Stimulated activated CD8-positive, alpha-beta memory T cell treated with anti-CD3 and anti-CD28 coated beads, Interleukin-7, amount 100 ng/mL, for 4 hours (primary cell): ENCODE results near the gene PRCP.

Experiments
- DNase-seq, 2 donors: peaks; one replicate each; pipeline ENCODE4 v3.0.0-alpha.2; 2020; ENCODE audit warnings: low read depth in 2 of 2

PRCP gene

DNA sequence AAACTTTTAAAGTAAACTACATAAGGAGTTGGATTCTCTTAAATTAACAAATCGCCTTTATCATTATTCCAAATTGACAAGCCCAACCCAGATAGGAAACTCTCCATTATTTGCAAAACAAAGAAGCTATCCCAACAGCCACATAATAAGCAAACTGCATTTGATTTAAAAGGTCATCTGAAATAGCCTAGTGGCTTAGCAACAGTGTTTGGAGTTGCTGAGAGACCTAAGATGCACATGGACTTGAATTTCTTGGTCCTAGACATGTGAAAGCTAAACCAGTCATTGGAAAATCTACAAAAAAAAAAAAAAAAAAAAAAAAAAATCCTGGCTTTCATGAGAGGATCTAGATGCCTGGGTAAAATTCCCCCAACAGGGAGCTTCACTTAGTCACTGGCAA lies 69.5 kb downstream of the PRCP start:
- no peak for DNase-seq

DNA sequence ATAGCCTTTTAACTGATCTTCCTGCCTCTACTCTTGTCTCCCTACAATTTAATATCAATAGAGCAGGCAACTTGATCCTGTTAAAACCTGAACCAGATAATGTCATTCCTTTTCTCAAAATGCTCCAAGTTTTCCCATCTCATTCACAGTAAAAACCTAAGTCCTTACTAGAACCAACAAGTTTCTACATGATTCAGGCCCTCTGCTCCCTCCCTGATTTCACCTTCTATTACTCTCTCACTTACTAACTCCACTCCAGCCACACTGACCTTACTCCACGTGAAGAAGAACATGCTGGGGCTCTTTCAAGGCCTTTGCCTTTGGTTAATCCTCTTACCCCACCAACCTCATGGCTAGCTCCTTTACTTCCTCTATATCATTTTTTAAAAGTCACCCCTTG lies 71.1 kb downstream of the PRCP start:
- DNase-seq: no peak

DNA sequence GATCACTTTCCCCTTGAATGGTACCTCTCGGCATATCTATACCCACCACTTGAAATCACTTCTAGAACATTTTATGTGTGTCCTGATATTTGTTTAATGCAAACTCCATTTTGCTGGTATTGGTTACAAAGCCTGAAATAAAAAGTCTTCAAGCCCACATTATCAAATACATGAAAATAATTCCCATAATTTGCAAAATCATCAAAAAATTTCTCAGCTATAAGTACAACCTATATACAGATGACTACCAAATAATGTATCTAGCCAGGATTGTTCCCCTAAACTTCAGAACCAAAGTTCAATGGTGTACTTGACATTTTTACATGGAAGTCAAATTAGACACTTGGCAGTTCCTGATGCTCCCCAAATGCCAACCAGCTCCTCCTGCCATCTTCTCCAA lies 71.8 kb downstream of the PRCP start:
- DNase-seq: no peak

GRCh38 chr11:82826526-82826925 lies 73.7 kb downstream of the PRCP start:
- no peak for DNase-seq

DNA sequence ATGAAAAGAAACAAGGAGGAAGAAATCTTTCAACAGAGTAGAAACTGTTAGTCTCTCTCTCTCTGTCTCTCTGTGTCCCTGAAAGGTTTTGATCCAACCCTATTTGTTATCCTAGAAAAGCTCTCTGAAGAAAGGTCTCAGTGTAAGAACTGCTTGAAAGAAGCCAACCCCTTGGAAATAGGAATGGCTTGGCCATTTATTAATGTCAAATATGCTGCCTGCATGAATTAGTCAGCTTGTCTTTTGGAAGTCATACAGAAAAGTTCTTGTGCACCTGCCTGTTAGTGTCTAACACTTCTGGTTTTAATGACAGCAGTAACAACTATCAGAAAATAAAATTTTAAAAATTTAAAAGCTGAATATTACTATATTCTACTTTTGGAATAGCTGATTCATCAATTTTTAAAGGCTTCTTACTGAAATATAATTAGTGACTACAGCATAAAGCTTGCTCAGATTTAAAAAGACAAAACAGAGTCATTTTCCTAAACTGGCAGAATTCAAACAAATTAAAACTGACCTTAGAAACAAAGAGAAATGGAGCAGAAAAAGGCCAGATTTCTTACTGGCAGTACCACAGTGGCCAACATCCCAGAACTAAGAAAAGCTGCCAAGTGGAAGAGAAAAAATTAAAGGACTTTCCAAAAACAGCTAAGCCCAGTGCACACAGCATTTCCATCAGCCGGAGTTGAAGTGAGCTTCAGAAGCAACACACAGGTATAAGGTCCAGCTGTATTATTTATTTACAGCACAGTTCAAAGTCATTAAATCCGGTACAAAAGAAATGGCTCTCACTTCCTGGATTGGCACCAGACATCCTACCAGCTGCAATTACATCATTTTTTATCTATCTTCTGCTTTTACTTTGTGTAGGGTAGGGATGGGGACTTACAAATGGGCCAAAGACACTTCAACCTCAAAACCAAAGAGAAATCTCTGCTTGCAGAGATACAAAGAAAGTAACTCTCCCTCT lies 76.3 kb downstream of the PRCP start:
- DNase-seq: no peak

- no peak for DNase-seq
Observed at GRCh38 chr11:82818409-82819043, 81.7 kb downstream of the PRCP start.

DNA sequence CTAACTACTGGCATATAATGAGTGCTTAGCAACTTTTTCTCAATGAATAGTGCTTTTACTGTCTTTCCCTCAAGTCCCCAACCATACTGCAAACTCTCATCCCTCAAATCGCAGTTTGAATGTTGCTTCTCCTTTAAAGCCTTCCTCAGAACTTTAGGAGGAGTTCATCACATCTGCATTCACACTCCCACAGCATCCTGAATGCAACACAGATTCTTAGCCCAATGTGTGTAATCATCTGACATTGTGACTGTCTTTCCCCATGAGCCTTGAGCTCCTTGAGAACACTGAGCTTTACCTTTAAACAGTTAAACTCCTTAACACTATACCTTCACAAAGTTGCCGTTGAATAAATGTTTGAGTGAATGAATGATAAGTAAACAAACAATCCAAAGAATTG lies 84.8 kb downstream of the PRCP start:
- DNase-seq: no peak

- no peak for DNase-seq
Observed at GRCh38 chr11:82814379-82814778, 85.9 kb downstream of the PRCP start.

- DNase-seq: no peak
Observed at GRCh38 chr11:82811369-82811768, 88.9 kb downstream of the PRCP start.

- DNase-seq: no peak
Observed at GRCh38 chr11:82810738-82811137, 89.5 kb downstream of the PRCP start.

DNA sequence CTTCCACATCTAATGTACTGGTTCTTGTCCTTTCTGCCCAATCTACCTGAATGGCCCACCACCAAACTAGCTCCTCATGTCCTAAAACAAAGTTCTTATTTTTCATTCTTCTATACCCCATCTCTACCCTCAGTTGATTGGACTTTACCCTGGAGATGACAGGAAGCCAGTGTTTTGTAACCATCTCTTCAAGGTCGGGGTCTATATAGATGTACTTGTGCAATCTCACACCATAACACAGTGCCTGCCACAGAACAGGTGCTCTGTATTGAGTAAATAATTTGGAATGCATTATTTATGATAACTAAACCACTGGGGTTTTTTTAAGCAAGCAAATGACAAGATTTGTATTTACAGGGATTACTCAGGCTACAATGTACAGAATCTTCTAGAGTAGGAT lies 89.9 kb downstream of the PRCP start:
- DNase-seq: no peak

DNA sequence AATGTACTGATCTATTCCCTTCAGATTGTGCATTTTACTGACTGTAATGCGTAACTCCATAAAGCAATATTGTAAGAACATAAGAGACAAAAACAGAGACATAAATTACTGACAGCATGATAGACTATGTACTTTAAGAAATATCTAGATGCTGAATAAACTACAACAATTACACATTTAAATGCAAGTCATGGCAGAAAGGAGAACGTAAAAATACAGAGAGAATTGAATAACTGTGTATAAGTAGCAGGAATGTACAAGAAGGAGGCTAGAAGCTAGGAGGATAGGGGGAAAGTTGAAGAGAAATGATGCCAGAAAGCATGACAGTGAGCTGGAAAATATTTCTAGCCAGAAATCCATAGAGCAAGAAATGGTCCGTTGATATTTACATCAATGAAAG lies 92.6 kb downstream of the PRCP start:
- no peak for DNase-seq

DNA sequence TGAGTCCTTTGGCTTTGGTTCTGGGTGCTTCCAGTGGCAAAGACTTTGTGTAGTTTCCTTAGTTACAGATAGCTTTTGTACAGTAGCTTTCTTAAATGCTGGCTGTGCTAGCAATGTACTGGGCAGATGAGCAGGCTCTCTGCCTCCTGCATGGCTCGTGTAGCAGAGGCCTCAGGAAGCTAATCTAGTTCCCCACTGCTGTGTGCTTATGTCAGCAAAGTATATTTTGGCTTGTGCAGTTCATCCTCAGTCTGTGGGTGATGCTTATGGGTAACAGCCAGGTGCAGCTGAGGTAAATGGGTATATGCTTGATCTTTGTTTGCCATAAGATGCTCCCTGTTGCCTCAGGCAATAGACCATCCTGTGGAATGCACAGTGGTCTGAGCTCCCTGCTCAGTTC lies 97.5 kb downstream of the PRCP start:
- DNase-seq: no peak

DNA sequence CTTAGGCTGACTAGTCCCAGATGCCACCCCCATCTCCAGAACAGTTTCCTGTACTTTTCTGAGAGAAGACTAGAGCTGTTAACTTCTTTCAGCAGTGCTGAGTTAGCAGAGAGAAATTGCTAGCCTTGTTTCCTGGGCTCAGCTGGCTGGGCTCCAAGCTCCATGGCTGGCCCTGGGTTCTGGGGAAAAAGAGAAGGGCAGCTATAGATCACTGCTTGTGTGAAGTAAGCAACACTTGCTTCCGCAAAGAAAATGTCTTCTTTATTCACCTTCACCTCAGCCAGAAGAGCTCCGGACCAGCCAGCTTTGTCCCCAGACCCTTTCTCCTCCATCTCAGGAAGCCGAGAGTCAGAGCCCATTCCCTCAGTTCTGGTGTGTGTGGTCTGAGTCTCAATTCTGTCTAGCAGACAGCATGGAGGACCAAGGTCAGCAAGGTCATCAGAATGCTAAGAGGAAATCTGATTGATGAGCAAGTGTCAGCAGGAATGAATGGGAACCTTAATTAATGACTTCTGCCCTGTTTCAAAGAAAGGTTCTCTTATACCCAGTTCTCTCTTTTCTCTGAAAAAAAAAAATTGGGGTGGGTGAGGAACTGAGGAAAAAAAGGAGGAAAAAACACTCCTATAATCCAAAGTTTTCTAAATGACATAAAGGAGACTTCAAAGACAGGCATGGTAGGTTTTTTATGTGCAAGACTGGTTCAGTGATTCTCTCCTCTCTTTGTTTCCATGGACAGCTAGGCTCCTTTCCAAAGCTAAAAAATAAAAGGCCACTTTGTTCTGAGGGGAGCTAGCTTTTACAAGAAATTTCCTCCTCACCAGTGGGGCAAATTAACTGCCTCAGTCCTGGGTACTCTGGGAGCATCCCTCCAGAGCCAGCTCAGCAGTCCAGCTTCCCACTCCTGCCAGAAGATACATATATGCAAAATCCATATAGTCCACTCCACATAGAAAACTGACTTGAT lies 103.0 kb downstream of the PRCP start:
- no peak for DNase-seq

DNA sequence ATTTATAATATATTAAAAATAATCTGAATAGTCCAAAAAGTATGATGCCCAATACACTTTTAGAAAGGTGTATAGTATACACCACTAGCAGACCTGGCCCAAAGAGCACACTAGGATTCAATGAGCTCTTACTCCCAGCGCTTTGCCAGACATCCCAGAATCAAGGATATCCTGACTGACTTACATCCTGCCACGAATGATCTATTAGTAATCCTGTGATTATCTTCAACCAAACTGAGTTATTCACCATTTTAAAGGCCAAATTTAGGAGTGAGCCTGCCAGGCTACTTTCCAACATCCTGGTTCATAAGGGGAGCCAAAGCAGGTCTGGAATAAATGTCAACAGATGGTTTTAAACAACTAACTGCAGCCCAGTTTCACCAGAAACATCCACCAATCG lies 105.7 kb downstream of the PRCP start:
- DNase-seq: no peak

- no peak for DNase-seq
Observed at GRCh38 chr11:82792822-82793569, 107.2 kb downstream of the PRCP start.

DNA sequence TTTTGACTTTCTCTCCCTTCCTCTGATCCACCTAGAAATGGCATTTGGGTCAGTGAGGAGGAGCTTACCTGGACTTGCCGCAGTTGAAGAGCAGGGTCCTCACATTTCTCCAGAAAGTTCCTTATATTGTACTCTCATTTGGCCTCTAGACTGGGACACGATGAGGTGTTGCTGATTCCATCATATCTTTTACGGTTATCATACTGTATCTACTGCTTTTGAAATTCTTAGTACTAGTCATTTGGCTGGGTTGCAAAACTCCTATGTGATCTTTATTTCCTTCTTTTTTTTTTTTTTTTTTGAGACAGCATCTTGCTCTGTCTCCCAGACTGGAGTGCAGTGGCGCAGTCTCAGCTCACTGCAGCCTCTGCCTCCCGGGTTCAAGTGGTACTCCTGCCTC lies 107.9 kb downstream of the PRCP start:
- DNase-seq: no peak

DNA sequence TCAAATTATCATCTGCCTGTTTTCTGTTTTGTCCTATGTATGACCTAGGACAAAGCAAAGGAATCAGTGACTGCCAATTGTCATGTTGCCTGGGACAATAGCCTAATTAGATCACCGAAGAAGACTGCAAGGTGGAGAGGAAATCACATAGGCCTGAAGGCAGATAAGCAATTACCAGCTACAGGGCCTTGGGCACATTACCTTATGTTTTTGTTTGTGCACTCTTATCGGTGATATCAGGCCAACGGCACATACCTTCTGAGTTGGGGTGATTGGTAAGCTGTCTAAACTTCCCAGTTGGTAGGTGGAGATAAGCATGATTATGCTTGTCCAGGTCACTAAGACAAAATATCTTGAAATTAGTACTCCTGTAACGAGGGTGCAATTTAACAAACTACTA lies 108.5 kb downstream of the PRCP start:
- no peak for DNase-seq

DNA sequence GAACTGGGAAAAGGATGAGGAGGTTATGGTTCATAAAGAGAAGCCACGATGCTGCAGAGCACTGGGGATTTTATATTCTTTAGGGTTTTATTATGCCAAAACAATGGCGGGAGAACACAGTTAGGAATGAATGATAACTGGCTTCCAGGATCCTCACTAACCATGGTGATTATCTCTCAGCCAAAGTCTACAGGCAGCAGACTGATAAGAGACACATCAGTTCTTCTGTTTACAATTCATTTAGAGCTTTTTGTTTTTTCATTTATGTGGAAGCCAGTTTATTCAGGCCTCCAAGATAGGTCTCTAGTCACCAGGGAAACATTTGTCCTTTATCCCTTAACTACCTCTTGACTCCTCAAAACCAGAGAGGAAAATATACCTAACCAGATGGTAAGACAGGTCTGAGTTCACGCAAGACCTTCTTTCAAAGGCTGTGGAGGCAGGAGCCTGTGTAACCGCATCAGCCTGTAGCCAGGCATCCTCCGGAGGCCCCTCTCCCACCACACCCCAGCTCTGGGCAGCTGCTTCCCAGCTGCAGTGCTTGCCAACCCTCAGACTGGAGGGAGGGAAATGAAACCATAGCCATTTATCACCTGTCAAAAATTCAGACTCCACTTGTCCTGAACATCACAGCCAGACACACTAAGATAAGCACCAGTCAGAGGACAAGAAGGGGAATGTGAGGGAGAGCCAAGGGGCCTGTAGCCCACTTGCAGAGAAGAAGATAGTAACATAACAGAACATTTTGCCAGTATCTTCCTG lies 109.3 kb downstream of the PRCP start:
- no peak for DNase-seq

DNA sequence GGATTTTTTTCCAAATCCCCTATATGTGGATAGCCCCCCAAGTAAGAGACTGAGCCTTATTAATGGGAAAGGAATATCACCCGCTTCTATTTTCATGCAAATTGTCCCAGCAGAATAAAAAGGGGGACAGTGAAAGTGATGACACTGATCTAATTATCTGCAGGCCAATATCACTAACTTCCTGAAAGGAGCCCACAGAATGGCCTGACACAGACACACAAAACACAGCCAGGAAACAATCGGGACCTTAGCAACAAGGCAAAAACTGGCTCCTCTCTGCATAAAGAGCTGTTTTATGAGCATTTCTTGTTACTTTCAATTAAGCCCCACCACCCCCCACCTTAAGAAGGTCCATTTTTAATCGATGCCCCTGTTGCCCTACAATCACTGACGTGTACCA lies 112.2 kb downstream of the PRCP start:
- DNase-seq: no peak

DNA sequence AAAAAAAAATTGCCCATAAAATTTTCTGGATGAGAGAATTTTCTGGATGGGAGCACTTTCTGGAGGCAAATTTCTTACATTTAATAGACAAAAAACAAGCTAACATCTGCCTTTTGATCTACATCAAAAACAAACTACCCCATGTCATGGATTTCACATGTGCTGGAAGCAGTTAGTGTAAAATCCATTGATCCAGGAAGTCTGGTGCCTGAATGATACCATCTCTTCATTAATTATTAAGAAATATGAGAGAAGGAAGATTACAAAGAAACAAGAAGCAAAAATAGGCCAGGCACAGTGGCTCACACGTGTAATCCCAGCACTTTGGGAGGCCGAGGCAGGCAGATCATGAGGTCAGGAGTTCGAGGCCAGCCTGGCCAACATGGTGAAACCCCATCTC lies 113.4 kb downstream of the PRCP start:
- no peak for DNase-seq
